GM19468 (cell line): ENCODE measurements around the gene ONECUT3.

Experiments used
- ATAC-seq: cut with Tn5 transposase; IDR thresholded peaks from one replicate; pipeline ENCODE4 v1.9.1; 2021; ENCODE audit warnings: mild to moderate bottlenecking, moderate library complexity, moderate number of reproducible peaks; ENCODE audit not compliant: unreplicated experiment; ENCODE audit errors: extremely low read depth

The ONECUT3 gene

GRCh38 chr19:1765904-1766799 is 12.8 kb downstream of the ONECUT3 start:
- no peak for ATAC-seq

GRCh38 chr19:1766800-1767352 is 13.6 kb downstream of the ONECUT3 start:
- ATAC-seq = no peak

- ATAC-seq = no peak
Measured at GRCh38 chr19:1767464-1767933, 14.2 kb downstream of the ONECUT3 start.

- ATAC-seq = no peak
Measured at GRCh38 chr19:1768248-1768647, 14.9 kb downstream of the ONECUT3 start.

GRCh38 chr19:1768918-1769644 is 15.8 kb downstream of the ONECUT3 start:
- no peak for ATAC-seq

GRCh38 chr19:1769645-1769985 is 16.3 kb downstream of the ONECUT3 start:
- ATAC-seq = no peak

GRCh38 chr19:1770866-1771576 is 17.7 kb downstream of the ONECUT3 start:
- ATAC-seq = no peak

- ATAC-seq = no peak
Measured at GRCh38 chr19:1773184-1773583, 19.9 kb downstream of the ONECUT3 start.

- no peak for ATAC-seq
Measured at GRCh38 chr19:1774989-1775772, 21.9 kb downstream of the ONECUT3 start.

GRCh38 chr19:1775951-1776605 is 22.8 kb downstream of the ONECUT3 start:
- ATAC-seq = no peak

GRCh38 chr19:1776606-1777147 is 23.4 kb downstream of the ONECUT3 start:
- no peak for ATAC-seq

- ATAC-seq = no peak
Measured at GRCh38 chr19:1777149-1777548, 23.8 kb downstream of the ONECUT3 start.

- ATAC-seq = no peak
Measured at GRCh38 chr19:1779574-1779973, 26.3 kb downstream of the ONECUT3 start.

GRCh38 chr19:1780272-1780958 is 27.1 kb downstream of the ONECUT3 start:
- no peak for ATAC-seq

- ATAC-seq = no peak
Measured at GRCh38 chr19:1782521-1782920, 29.2 kb downstream of the ONECUT3 start.

- no peak for ATAC-seq
Measured at GRCh38 chr19:1783354-1783753, 30.0 kb downstream of the ONECUT3 start.

GRCh38 chr19:1783874-1784273 is 30.6 kb downstream of the ONECUT3 start:
- no peak for ATAC-seq

GRCh38 chr19:1785310-1785709 is 32.0 kb downstream of the ONECUT3 start:
- no peak for ATAC-seq
